ENCODE results near the gene COL4A2. TPM values are rescaled to one million over a fixed set of nuclear protein-coding genes. Genes with fewer than 3 reads are reported as not detected.

The COL4A2 gene
- total RNA-seq, 1 donor from 2014 or later, result 180 TPM

DNA sequence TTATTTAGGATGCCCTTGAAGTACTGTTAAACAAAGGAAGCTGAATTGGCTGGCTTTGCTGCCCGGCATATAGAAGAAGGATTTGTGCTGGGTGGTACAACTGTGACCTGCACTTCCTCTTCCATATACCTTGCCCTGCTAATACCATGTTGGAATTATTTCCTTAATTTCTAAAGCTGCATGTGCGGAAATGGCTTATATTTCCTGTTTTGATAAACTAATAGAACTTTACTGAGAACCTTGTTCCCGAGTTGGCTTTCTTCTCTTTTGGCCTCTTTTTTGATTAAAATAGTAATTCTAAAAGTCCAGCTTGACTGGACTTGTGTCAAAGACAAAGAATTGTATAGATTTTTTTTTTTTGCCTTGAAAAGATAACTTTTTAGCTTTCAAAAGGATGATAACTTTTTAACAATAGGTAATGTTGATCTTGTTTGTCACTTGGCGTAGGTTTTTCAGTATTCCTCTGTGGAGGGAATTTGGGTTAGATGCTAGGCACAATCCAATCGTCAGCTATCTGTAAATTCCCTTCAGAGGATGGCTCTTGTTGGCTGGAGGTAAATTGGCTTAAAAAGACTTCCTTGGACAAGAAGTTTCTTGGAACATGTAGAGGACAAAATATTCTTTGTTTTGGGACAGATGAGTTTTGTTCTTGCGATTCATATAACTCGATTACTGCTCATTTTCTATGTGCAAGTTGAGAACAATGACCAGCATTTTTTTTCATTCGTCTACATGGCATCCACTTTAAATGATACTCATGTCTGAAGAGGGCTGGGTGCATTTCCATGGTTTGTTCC lies 41.4 kb downstream of the COL4A2 start:
- H3K27me3 ChIP-seq, result no peaks in the 10 kb centered on the region
- DNase-seq (ENCODE audit: extremely low spot score in 2 of 2), result no peak
- H3K4me3 ChIP-seq, result no peak overlapping the region
- intact Hi-C loops (cut with DNase I), result no loop called here
- H3K36me3 ChIP-seq, result no peaks in the 10 kb centered on the region
- H3K9me3 ChIP-seq, result peaks cover 3% of the 10 kb centered on the region
- H3K4me1 ChIP-seq, result peaks cover 37% of the 10 kb centered on the region
- H3K27ac ChIP-seq, result peak overlapping the region; percentile 34
- TF ChIP-seq POLR2AphosphoS5 (IDR thresholded peaks at IDR 0.05; ENCODE audit: insufficient read depth in 1 of 2, low read depth in 1 of 2), result no peak
- no peak for TF ChIP-seq POLR2A (IDR thresholded peaks at IDR 0.05)
- TF ChIP-seq, protein P1, sequence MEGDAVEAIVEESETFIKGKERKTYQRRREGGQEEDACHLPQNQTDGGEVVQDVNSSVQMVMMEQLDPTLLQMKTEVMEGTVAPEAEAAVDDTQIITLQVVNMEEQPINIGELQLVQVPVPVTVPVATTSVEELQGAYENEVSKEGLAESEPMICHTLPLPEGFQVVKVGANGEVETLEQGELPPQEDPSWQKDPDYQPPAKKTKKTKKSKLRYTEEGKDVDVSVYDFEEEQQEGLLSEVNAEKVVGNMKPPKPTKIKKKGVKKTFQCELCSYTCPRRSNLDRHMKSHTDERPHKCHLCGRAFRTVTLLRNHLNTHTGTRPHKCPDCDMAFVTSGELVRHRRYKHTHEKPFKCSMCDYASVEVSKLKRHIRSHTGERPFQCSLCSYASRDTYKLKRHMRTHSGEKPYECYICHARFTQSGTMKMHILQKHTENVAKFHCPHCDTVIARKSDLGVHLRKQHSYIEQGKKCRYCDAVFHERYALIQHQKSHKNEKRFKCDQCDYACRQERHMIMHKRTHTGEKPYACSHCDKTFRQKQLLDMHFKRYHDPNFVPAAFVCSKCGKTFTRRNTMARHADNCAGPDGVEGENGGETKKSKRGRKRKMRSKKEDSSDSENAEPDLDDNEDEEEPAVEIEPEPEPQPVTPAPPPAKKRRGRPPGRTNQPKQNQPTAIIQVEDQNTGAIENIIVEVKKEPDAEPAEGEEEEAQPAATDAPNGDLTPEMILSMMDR (IDR thresholded peaks at IDR 0.05), result no peak

DNA sequence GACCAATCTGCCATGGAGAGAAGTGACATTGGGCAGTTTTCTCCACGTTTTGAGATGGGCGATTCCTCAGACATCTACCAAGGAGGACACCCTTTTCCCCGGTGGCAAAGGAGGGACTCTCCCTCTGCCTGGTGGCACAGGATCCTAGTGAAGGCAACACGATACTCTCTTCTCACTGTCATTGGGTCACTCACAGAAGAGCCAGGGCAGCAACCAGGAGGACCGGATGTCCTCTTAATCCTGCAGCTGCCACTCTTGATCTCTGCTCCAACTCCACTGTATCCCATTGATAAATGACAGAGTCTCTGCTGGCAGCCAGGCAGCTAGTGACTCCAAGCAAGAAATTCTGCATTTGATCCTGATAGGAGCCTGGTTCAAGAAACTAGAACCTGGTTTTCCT lies 42.2 kb downstream of the COL4A2 start:
- no peak for DNase-seq (ENCODE audit: extremely low spot score in 2 of 2)
- Histone ChIP-seq H3K4me3 (no peak overlapping the region), H3K4me1 (peaks cover 33% of the 10 kb centered on the region), H3K27ac (no peak overlapping the region), H3K27me3 (no peaks in the 10 kb centered on the region), H3K36me3 (no peaks in the 10 kb centered on the region), H3K9me3 (peaks cover under 1% of the 10 kb centered on the region)
- intact Hi-C loops (cut with DNase I), result no loop called here
- TF ChIP-seq, protein P1 (IDR thresholded peaks at IDR 0.05), result no peak
- TF ChIP-seq POLR2AphosphoS5 (IDR thresholded peaks at IDR 0.05; ENCODE audit: insufficient read depth in 1 of 2, low read depth in 1 of 2), result no peak

DNA sequence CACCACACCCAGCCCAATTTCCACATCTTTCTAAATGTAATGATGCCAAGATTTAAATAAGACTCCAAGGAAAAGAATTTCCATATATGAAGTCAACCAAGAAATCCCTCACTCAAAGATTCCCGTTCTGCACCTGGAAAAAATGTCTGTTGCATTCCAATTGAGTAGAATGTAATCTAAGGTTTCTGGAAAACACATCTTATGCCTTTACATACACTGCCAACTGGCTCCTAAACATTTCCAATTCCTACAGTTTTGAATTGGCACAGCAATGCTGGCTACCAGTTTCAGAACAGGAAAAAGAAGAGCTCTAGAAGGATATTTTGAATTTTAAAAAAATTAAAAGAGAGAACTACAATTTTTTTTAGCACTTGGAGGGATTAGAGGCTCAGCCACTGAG lies 43.0 kb downstream of the COL4A2 start:
- intact Hi-C loops (cut with DNase I), result loop anchor here (5.0 kb wide), 1 partner anchor 842 kb away; no protein-coding TSS in a partner anchor

DNA sequence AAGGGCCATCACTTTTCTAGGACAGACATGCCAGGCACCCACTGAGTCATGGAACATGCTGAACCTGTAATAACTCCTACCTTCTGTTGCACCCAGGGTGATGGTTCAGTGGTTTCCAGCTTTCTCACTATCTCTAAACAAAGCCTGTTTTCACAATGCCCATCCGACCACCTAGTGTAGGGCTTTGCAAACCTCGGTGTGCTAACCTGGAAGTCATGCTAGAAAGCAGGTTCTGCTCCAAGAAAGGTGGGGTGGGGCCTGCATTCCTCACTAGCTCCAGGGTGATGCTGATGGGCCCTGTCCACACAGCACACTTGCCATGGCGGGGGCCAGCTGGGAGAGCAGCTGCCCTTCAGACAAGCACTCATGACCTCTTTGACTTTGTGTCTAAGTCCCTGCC lies 43.4 kb downstream of the COL4A2 start:
- Histone ChIP-seq H3K27ac (no peak overlapping the region), H3K36me3 (no peaks in the 10 kb centered on the region), H3K4me1 (peaks cover 33% of the 10 kb centered on the region), H3K9me3 (no peaks in the 10 kb centered on the region), H3K27me3 (no peaks in the 10 kb centered on the region), H3K4me3 (no peak overlapping the region)
- no peak for DNase-seq (ENCODE audit: extremely low spot score in 2 of 2)
- TF ChIP-seq, protein P1 (IDR thresholded peaks at IDR 0.05), result no peak
- no peak for TF ChIP-seq POLR2AphosphoS5 (IDR thresholded peaks at IDR 0.05; ENCODE audit: insufficient read depth in 1 of 2, low read depth in 1 of 2)
- no peak for TF ChIP-seq POLR2A (IDR thresholded peaks at IDR 0.05)
- intact Hi-C loops (cut with DNase I), result loop anchor here (5.0 kb wide), 1 partner anchor 842 kb away; no protein-coding TSS in a partner anchor

More for the DNA sequence above, 43.0 kb downstream of the COL4A2 start:
- DNase-seq (ENCODE audit: extremely low spot score in 2 of 2), result no peak
- TF ChIP-seq POLR2AphosphoS5 (IDR thresholded peaks at IDR 0.05; ENCODE audit: insufficient read depth in 1 of 2, low read depth in 1 of 2) (no peak), POLR2A (IDR thresholded peaks at IDR 0.05) (no peak)
- TF ChIP-seq, protein P1 (IDR thresholded peaks at IDR 0.05), result no peak
- Histone ChIP-seq H3K9me3 (no peaks in the 10 kb centered on the region), H3K4me1 (peaks cover 33% of the 10 kb centered on the region), H3K4me3 (no peak overlapping the region), H3K27ac (no peak overlapping the region), H3K36me3 (no peaks in the 10 kb centered on the region), H3K27me3 (no peaks in the 10 kb centered on the region)

Data from vagina (tissue), 2 donors.